AG09319 (cell line): Measurements from ENCODE around the gene SLC25A13.
A peak's percentile ranks its signal among the peaks of the same experiment; 100 is the strongest.

Source experiments
- DNase-seq: peaks from one replicate; pipeline ENCODE4 v3.0.0-alpha.2; 2010; ENCODE audit warnings: low read depth; ENCODE audit errors: extremely low read depth
- CTCF ChIP-seq: IDR thresholded peaks from 2 replicates; pipeline ENCODE4 v1.5.1; 2011; ENCODE audit warnings: low read depth, mild to moderate bottlenecking, inconsistent platforms, low read length, moderate library complexity

SLC25A13 gene

GRCh38 chr7:96088579-96088978 is 233.3 kb downstream of the SLC25A13 start:
- no peak for TF ChIP-seq CTCF
- no peak for DNase-seq

DNA sequence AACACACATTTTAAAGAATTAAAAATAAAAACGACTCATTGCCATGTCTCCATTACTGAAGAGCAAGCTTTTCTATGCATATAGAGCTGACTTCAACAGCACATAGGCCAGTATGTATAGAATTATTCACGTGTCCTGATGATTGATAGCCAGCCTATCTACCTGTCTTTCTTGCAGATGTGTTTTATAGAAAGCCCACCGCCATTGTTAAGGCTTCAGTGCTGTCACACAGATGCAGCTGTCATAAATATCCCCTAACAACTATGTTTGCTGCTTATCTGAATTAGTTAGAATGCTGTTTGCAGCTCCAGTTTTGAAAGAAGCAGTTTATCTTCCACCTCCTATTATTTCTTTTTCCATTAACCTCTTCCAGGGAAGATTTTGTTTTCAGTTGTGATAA is 235.9 kb downstream of the SLC25A13 start:
- no peak for DNase-seq

GRCh38 chr7:96084881-96085553 is 236.9 kb downstream of the SLC25A13 start:
- DNase-seq = no peak
- TF ChIP-seq CTCF = no peak

More for the DNA sequence above, 235.9 kb downstream of the SLC25A13 start:
- no peak for TF ChIP-seq CTCF

DNA sequence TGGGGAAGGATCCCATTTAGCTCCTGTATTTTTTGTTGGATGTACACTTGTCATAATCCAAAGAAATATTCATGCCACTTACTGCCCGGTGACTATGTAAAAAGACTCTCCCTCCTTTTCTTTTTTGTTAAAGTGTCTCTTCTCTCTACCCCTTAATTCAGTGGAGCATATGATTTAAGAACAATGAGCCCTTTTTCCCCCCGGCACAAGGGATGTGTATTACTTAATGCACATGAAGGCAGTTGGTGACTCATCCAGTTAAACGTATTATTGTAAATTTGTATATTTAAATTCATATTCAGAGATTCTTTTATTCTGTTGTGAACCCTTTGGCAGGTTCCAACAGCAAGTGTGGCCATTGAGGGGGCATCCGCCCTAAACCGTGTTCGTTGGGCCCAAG is 241.9 kb downstream of the SLC25A13 start:
- TF ChIP-seq CTCF = no peak
- no peak for DNase-seq

- no peak for TF ChIP-seq CTCF
- no peak for DNase-seq
Measured at GRCh38 chr7:96076350-96076707, 245.6 kb downstream of the SLC25A13 start.

GRCh38 chr7:96075510-96076349 is 246.2 kb downstream of the SLC25A13 start:
- TF ChIP-seq CTCF = peak; percentile 98
- no peak for DNase-seq

- TF ChIP-seq CTCF = no peak
- DNase-seq = no peak
Measured at GRCh38 chr7:96074871-96075270, 247.0 kb downstream of the SLC25A13 start.
